Activated effector memory CD4-positive, alpha-beta T cell treated with anti-CD3 and anti-CD28 coated beads, Interleukin-2, amount 50 U/mL, for 16 hours (primary cell): Measurements from ENCODE around the gene CBX2.

Experiments
- DNase-seq: peaks from one replicate; pipeline ENCODE4 v3.0.0-alpha.2; 2020

CBX2 gene

GRCh38 chr17:79831265-79832217 lies 53.6 kb downstream of the CBX2 start:
- no peak for DNase-seq

- DNase-seq = no peak
Observed at GRCh38 chr17:79832218-79833109, 54.5 kb downstream of the CBX2 start.

- no peak for DNase-seq
Observed at GRCh38 chr17:79833110-79833450, 55.1 kb downstream of the CBX2 start.

- no peak for DNase-seq
Observed at GRCh38 chr17:79833744-79834564, 56.0 kb downstream of the CBX2 start.

GRCh38 chr17:79834565-79835469 lies 56.9 kb downstream of the CBX2 start:
- peak; percentile 81 for DNase-seq

DNA sequence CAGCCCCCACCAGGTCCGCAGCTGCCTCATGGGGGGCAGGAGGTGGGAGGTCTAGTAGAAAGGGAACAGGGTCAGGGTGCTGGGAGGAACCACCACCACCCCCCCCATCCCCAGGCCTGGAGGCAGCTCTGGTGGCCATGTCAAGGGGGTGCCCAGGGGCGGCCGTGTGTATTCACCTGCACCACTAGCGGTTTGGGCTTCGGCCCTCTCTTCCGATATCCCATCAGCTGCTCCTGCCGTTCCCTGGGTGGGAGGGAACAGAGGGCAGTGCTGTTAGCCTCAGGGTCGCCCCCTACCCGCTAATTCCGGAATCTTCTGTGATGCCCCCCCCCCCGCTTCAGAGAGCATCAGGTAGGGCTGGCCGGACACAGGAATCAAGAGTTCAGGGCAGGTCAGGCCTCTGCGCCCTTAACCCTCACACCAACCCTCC lies 57.5 kb downstream of the CBX2 start:
- no peak for DNase-seq

DNA sequence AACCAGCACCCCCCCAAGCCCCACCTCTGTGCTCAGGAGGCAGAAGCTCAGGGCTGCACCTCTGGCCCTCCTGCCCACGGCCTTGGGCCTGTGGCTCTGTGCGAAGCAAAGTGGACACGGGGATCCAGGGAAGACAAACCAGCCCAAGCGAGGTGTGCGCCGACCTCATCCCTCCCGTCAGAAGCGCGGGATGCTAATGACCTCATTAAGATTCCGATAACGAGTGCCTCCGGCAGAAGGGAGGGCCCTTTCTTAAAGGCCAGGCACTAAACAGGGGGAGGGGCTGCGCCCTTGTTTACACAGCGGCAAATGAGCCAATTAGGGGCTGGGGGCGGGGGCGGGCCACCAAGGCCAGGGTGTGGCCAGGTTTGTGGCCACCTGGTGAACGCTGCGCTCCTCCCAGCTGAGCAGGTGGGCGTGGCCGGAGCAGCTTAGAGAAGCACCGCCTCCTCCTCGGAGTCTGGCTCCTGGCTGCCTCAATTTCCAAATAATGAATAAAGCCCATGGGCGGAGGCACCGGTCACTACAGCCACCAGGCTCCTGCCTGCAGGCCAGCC lies 58.1 kb downstream of the CBX2 start:
- DNase-seq = no peak

- no peak for DNase-seq
Observed at GRCh38 chr17:79836510-79836971, 58.6 kb downstream of the CBX2 start.

DNA sequence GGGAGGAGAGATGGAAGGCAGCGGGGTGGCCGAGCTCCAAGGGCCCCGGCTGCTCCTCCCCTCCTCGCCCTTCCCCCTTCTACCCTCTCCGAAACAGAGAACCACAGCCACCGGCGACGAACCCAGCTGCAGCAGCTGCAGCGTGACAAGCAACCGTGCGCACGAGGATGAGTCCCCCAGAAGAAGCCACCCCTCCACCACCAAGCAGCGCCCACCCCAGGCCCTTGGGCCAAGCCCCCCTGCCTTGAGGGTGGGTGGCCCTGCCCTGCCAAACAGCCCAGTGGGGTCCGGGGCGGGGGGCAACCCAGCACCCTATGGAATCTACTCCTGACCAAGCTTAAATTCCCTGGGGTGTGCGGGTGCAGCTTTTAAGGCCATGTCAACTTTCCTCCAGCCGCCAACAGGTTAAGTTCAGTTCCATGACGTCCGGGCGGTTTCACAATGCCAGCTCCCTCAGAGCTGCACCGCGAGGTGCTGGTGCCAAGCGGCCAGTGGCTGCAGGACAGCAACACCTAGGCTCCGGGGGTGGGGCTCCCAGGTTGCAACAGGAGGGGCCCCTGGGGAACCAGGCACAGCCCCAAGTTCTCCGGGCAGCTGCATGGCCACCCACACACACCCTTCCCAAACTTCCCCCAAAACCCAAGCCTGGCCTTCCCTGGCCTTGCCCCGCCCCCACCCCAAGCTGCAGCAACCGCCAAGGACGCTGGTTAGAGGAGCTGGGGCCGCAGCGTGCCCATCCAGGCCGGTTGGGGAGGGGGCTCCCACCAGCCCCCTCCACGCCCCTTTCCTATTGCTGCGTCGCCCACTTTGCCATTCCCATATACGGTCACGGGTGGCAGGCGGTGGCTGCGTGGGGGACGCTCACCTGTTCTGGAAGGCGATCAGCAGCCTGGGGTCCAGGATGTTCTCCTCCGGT lies 59.3 kb downstream of the CBX2 start:
- DNase-seq = peak; percentile 76
